ENCODE results near the gene DNAH3. TPM values are rescaled to one million over a fixed set of nuclear protein-coding genes. Genes with fewer than 3 reads are reported as not detected.

Gene DNAH3
- total and polyA plus RNA-seq, 2 experiments from 2014 or later, result 0.70 to 1.3 TPM

GRCh38 chr16:21021316-21021715 lies 129.3 kb downstream of the DNAH3 start:
- Histone ChIP-seq H3K36me3 (ENCODE audit: insufficient read depth) (no peaks in the 10 kb centered on the region), H3K9me2 (ENCODE audit: insufficient read depth) (0 out of 2 replicates have a peak, but pooled peaks cover 3% of the 10 kb centered on the region), H2AFZ (no peak overlapping the region), H4K20me1 (replicated peaks; ENCODE audit: insufficient read depth) (no peaks in the 10 kb centered on the region), H3F3A (replicated peaks; ENCODE audit: low read depth) (no peaks in the 10 kb centered on the region), H3K4me3 (no peak overlapping the region), H3K4me1 (ENCODE audit: insufficient read depth) (no peaks in the 10 kb centered on the region), H3K4me2 (no peak overlapping the region), H3K27ac (ENCODE audit: low read depth) (no peak overlapping the region), H3K79me2 (replicated peaks; ENCODE audit: insufficient read depth) (no peaks in the 10 kb centered on the region), H3K27me3 (ENCODE audit: insufficient read depth) (no peaks in the 10 kb centered on the region)
- H3K9me3 Mint-ChIP-seq, result no peaks in the 10 kb centered on the region; the same call in 2 of the 3 replicates
- DNase-seq (ENCODE audit: low spot score) (no peak), ATAC-seq (no peak)
- no peak overlapping the region for H3K4me3 Mint-ChIP-seq
- TF ChIP-seq NANOG (IDR thresholded peaks at IDR 0.05; ENCODE audit: borderline replicate concordance) (no peak), EZH2phosphoT487 (IDR thresholded peaks at IDR 0.05; ENCODE audit: unreplicated experiment) (no peak), CREB1 (CRISPR knock-in tag; IDR thresholded peaks at IDR 0.05; ENCODE audit: low read depth) (no peak), STAT1 (IDR thresholded peaks at IDR 0.05; ENCODE audit: unreplicated experiment) (no peak), REST (IDR thresholded peaks at IDR 0.05; ENCODE audit: unreplicated experiment) (no peak), JUNB (IDR thresholded peaks at IDR 0.05; ENCODE audit: unreplicated experiment) (no peak), POLR2AphosphoS5 (IDR thresholded peaks at IDR 0.05; ENCODE audit: low read depth) (no peak), CTCF (conservative IDR thresholded peaks at IDR 0.05; ENCODE audit: low read depth in 2 of 2) (no peak)
- TF ChIP-seq, protein P1, sequence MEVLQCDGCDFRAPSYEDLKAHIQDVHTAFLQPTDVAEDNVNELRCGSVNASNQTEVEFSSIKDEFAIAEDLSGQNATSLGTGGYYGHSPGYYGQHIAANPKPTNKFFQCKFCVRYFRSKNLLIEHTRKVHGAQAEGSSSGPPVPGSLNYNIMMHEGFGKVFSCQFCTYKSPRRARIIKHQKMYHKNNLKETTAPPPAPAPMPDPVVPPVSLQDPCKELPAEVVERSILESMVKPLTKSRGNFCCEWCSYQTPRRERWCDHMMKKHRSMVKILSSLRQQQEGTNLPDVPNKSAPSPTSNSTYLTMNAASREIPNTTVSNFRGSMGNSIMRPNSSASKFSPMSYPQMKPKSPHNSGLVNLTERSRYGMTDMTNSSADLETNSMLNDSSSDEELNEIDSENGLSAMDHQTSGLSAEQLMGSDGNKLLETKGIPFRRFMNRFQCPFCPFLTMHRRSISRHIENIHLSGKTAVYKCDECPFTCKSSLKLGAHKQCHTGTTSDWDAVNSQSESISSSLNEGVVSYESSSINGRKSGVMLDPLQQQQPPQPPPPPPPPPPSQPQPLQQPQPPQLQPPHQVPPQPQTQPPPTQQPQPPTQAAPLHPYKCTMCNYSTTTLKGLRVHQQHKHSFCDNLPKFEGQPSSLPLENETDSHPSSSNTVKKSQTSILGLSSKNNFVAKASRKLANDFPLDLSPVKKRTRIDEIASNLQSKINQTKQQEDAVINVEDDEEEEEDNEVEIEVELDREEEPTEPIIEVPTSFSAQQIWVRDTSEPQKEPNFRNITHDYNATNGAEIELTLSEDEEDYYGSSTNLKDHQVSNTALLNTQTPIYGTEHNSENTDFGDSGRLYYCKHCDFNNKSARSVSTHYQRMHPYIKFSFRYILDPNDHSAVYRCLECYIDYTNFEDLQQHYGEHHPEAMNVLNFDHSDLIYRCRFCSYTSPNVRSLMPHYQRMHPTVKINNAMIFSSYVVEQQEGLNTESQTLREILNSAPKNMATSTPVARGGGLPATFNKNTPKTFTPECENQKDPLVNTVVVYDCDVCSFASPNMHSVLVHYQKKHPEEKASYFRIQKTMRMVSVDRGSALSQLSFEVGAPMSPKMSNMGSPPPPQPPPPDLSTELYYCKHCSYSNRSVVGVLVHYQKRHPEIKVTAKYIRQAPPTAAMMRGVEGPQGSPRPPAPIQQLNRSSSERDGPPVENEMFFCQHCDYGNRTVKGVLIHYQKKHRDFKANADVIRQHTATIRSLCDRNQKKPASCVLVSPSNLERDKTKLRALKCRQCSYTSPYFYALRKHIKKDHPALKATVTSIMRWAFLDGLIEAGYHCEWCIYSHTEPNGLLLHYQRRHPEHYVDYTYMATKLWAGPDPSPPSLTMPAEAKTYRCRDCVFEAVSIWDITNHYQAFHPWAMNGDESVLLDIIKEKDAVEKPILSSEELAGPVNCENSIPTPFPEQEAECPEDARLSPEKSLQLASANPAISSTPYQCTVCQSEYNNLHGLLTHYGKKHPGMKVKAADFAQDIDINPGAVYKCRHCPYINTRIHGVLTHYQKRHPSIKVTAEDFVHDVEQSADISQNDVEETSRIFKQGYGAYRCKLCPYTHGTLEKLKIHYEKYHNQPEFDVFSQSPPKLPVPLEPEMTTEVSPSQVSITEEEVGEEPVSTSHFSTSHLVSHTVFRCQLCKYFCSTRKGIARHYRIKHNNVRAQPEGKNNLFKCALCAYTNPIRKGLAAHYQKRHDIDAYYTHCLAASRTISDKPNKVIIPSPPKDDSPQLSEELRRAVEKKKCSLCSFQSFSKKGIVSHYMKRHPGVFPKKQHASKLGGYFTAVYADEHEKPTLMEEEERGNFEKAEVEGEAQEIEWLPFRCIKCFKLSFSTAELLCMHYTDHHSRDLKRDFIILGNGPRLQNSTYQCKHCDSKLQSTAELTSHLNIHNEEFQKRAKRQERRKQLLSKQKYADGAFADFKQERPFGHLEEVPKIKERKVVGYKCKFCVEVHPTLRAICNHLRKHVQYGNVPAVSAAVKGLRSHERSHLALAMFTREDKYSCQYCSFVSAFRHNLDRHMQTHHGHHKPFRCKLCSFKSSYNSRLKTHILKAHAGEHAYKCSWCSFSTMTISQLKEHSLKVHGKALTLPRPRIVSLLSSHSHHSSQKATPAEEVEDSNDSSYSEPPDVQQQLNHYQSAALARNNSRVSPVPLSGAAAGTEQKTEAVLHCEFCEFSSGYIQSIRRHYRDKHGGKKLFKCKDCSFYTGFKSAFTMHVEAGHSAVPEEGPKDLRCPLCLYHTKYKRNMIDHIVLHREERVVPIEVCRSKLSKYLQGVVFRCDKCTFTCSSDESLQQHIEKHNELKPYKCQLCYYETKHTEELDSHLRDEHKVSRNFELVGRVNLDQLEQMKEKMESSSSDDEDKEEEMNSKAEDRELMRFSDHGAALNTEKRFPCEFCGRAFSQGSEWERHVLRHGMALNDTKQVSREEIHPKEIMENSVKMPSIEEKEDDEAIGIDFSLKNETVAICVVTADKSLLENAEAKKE (CRISPR knock-in tag; IDR thresholded peaks at IDR 0.05), result no peak
- no peaks in the 10 kb centered on the region for H3K36me3 Mint-ChIP-seq (ENCODE audit: low read depth)
- no peaks in the 10 kb centered on the region for H3K4me1 Mint-ChIP-seq
- H3K27me3 Mint-ChIP-seq (ENCODE audit: insufficient read depth, low read depth, poor library complexity), result peaks cover 6% of the 10 kb centered on the region
- no peak overlapping the region for H3K27ac Mint-ChIP-seq

Measured in GM23338 (cell line).